ENCODE measurements around the gene NLRP8.
"Not testable (repeated sequence)": the region's sequence is repeated elsewhere in the genome, so short reads cannot be mapped to it uniquely, and the experiment has no call there.

Gene NLRP8

DNA sequence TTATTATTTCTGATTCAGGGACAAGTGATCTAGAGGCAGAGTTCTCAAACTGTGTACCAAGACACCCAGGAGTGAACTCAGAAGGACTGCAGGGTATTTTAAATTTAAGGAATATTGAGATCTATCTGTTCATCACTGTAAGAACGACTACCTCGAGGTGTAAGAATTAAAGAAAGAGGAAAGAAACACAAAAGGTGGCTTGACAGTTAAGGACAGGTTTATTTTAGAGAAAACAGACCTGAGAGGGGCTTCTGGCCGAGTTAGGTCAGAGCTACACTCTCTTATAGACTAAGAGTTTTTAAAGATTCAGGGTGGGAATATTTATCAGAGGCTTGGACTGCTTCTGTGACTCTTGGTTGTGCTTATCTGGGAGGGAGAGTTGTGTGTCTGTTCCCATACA lies 26.4 kb downstream of the NLRP8 start:
- DNase-seq (ENCODE audit: low read depth in 2 of 2), result no peak

DNA sequence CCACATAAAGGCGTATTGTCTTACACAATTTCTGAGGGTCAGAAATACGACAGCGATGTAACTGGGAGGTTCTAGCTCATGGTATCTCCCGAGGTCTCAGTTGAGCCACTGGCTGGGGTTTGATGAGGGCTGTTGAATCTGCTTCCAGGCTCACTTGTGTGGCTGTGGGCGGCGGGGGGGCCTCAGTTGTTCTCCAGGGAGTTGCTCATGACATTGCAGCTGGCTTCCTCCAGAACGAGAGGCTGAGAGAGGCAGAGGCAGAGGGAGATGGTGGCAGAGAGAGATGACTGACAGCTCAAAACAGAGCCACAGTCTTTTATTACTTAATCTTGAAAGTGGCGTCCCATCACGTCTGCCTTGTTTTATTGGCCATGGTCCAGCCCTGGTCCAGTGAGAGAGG lies 32.8 kb downstream of the NLRP8 start:
- no peak for DNase-seq (ENCODE audit: low read depth in 2 of 2)

DNA sequence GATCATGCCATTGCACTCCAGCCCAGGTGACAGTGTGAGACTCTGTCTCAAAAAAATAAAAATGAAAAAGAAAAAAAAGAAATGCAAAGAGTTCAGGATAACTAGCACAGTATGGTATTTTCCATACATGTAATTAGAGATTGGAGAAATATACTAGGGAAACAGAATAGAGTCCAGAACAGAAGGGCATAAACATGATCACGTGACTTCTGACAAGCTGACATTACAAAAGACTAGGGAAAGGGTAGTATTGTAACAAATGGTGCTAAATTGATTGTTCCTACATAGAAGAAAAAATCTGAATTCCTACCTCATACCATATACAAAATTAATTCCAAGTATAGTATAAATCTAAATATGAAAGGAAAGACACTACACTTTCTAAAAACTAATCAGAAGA lies 37.6 kb downstream of the NLRP8 start:
- DNase-seq (ENCODE audit: low read depth in 2 of 2), result no peak

DNA sequence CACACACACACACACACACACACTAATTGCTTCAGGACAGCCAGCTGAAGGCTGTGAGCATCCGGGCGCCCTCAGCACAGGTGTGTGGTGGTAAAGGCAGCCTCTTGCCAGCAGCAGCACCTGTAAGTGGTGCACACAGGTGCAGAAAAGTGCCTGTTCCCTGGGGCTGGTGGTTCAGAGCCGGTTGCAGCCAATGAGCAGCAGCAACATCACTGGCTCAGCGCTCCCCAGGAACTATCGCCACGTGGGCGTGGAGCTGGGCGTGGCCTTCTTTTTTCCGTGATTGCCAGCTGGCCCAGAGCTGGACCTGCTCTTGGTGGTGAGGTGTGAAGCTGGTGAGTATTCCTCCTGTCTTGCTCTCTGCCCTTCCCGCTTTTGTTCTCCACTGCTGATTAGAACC lies 38.9 kb downstream of the NLRP8 start, which contains the start of gene NLRP5:
Gene NLRP5 (plus strand): TSS at position 289 of the 400 bp plus-strand sequence.
- DNase-seq (ENCODE audit: low read depth in 2 of 2), result no peak

DNA sequence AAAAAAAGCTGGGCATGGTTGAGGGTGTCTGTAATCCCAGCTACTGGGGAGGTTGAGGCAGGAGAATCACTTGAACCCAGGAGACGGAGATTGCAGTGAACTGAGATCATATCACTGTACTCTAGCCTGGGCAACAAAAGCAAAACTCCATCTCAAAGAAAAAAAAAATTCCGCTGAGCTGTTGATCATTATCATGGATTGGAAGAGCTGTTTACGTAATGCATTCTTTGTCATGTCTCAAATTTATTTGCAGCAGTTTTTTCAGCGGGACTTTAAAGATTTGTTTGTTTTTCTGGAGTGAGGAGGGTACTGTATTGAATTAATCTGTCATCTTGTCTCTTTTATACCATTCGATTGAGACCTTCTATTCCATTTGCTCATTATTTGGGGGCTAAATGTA lies 43.2 kb downstream of the NLRP8 start:
- no peak for DNase-seq (ENCODE audit: low read depth in 2 of 2)

DNA sequence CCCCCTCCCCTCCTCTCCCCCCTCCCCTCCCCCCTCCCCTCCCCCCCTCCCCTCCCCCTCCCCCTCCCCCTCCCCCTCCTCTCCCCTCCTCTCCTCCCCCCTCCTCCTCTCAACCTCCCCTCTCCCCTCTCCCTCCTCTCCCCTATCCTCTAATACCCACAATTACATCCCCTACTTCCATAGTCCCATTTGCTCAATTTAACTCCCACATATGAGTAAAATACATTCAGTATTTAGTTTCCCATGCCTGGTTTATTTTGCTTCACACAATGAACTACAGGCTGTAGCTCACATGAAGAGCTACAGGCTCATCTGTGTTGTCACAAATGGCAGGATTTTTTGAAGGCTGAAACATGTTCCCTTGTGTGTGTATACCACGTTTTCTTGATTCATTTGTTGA lies 45.9 kb downstream of the NLRP8 start:
- no peak for DNase-seq (ENCODE audit: low read depth in 2 of 2)

DNA sequence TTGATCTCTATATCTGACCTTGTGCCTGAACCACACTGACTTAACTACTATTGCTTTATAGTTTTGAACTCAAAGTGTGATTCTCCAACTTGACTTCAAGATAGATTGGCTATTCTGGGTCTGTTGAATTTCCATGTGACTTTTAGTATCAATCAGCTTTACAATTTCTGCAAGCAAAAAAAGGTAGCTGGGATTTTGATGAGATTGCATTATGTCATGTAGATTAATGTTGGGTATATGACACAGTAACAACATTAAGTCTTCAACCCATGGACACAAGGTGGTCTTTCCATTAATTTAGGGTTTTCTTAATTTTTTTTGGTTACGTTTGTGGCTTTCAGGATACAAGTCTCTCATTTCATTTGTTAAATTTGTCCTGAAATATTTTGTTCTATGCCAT lies 67.1 kb downstream of the NLRP8 start:
- DNase-seq (ENCODE audit: low read depth in 2 of 2), result no peak

DNA sequence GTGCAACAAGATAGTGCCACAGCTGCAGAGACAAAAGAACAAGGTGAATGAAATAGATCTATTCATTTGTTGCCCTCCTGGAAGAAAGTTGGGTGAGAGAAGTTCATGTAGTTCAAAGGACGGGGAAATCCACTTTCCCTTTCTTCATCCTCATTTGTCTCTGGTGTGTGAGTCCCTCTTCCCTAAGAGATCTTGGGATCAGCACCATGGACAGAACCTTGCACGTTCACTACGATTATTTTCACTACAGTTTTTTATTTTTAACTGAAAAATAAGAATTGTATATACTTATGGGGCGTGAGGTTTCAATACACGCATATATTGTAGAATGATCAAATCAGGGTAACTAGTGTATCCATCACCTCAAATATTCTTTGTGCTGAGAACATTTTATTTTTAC lies 68.1 kb downstream of the NLRP8 start:
- DNase-seq (ENCODE audit: low read depth in 2 of 2), result no peak

DNA sequence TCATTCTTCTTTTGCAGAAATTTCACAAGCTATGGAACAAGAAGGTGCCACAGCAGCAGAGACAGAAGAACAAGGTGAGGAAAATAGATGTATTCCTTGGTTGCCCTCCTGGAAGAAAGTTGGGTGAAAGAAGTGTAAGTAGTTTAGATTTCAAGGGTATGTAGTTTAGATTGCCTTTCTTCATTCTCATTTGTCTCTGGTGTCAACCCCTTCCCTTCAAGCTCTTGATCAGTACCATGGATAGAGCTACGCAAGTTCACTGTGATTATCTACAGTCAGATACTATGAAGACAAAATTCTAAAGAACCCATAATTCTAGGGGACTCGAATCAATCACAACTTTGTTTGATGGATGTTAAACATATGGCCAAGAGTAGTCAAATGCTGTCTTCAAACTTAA lies 71.7 kb downstream of the NLRP8 start:
- DNase-seq (ENCODE audit: low read depth in 2 of 2), result not testable (repeated sequence)

DNA sequence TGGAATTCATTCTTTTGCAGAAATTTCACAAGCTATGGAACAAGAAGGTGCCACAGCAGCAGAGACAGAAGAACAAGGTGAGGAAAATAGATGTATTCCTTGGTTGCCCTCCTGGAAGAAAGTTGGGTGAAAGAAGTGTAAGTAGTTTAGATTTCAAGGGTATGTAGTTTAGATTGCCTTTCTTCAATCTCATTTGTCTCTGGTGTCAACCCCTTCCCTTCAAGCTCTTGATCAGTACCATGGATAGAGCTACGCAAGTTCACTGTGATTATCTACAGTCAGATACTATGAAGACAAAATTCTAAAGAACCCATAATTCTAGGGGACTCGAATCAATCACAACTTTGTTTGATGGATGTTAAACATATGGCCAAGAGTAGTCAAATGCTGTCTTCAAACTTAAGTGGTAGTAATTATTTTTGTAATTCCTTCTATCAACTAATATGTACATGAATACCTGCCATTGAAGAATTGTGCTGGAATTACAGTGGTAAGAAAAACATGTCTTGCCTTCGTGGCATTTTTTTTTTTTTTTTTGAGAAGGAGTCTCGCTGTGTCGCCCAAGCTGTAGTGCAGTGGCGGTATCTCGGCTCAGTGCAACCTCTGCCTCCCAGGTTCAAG lies 72.8 kb downstream of the NLRP8 start:
- DNase-seq (ENCODE audit: low read depth in 2 of 2), result not testable (repeated sequence)

DNA sequence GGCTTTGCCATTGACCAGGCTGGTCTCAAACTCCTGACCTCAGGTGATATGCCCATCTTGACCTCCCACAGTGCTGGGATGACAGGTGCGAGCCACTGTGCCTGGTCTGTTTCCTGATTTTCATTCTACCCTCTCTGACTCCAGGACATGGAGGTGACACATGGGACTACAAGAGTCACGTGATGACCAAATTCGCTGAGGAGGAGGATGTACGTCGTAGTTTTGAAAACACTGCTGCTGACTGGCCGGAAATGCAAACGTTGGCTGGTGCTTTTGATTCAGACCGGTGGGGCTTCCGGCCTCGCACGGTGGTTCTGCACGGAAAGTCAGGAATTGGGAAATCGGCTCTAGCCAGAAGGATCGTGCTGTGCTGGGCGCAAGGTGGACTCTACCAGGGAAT lies 79.1 kb downstream of the NLRP8 start:
- DNase-seq (ENCODE audit: low read depth in 2 of 2), result no peak
